ENCODE measurements around the gene ST6GAL2. TPM values are rescaled to one million over a fixed set of nuclear protein-coding genes. Genes with fewer than 3 reads are reported as not detected.

The ST6GAL2 gene, protein sequence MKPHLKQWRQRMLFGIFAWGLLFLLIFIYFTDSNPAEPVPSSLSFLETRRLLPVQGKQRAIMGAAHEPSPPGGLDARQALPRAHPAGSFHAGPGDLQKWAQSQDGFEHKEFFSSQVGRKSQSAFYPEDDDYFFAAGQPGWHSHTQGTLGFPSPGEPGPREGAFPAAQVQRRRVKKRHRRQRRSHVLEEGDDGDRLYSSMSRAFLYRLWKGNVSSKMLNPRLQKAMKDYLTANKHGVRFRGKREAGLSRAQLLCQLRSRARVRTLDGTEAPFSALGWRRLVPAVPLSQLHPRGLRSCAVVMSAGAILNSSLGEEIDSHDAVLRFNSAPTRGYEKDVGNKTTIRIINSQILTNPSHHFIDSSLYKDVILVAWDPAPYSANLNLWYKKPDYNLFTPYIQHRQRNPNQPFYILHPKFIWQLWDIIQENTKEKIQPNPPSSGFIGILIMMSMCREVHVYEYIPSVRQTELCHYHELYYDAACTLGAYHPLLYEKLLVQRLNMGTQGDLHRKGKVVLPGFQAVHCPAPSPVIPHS
- 13.7 TPM for polyA plus RNA-seq (2013)

DNA sequence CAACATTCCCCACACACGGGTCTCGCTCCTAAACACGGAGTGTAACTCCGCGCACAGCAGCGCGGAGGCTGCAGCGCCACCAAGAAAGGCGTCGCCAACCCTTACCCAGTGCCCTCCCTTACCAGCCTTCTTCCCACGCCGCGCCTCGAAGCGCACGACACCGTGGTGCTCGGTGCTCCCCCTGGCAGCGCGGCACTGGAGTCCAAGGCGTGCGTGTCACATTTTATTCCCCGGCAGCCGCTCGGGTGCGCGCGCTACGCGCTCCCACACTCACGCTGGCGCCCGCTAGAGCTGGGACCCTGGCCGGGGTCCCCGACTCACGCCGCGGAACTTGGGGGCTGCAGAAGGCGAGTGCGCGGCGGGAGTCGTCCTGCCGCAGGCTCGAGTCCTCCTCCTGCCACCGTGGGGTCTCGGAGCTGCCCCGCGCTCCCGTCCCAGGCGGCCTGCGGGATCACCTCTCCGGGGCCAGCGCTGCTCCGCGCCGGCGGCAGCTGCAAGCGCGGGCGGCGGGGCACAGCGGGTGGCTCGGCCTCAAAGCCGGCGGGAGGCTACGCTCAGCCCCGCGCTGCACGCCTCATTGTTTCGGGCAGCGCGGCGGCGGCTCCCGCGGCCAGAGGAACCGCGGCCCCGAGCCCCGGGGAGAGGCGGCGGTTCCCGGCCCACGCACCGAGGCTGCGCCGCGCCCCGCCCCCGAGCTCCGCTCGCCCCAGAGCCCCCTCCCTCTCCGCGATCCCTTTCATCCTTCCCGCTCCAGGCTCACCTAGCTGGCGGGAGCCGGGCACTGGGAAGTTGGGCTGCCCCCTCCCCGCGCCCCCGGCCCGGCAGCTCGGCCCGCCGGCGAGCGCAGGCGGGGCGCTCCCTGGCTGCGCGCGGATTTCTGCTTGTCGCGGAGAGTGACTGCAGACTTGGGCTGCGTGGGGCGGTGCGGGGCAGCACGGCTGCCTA, at the start of gene ST6GAL2:
Gene ST6GAL2, minus strand, starts transcription at position 197 of the 945 bp plus-strand sequence. CDS start 42,190 bp downstream, outside the sequence.
- Histone ChIP-seq H3K9me3 (ENCODE audit: control extremely low read depth in 1 of 5, control insufficient read depth in 4 of 5, insufficient read depth in 2 of 5, low read depth in 1 of 5, low read length in 4 of 5) (no peaks in the 10 kb centered on the region), H3K36me3 (ENCODE audit: control insufficient read depth in 4 of 4, insufficient read depth in 4 of 4, low read length in 3 of 4) (no peaks in the 10 kb centered on the region), H3K27ac (ENCODE audit: insufficient read depth in 1 of 2, low read depth in 1 of 2, low read length in 2 of 2, poor library complexity in 1 of 2, severe bottlenecking in 2 of 2) (peak within 1 kb of the TSS in 1 of 2 experiments; percentile 36), H3K4me1 (ENCODE audit: control extremely low read depth in 1 of 4, control insufficient read depth in 4 of 4, insufficient read depth in 4 of 4, low read length in 3 of 4) (peaks cover 2 to 50% (median 31%) of the 10 kb centered on the region in 4 experiments), H3K27me3 (replicated peaks in 2 of 5; ENCODE audit: control insufficient read depth in 4 of 5, insufficient read depth in 5 of 5, low read length in 4 of 5) (peaks cover 0 to 24% (median 4%) of the 10 kb centered on the region in 5 experiments), H3K4me3 (ENCODE audit: control insufficient read depth in 1 of 7, extremely low read depth in 1 of 7, insufficient read depth in 4 of 7, low read depth in 2 of 7, low read length in 6 of 7) (peak within 1 kb of the TSS in 6 of 7 experiments; percentile 49 to 90 (median 79))
- POLR2A ChIA-PET: interaction anchor here (1.2 kb wide), 1 partner anchor 11 kb away, joined by 3 read pairs; no protein-coding TSS in a partner anchor
- CTCF ChIA-PET: interaction anchor here (0.7 to 1.3 kb wide), 2 partner anchors 12 kb away, joined by 4 to 5 read pairs; no protein-coding TSS in a partner anchor
- DNase-seq: peak; percentile 78 to 92 (median 81)
- WGBS (ENCODE audit: insufficient coverage): 0% methylated on average over 88 of the region's 118 CpGs

DNA sequence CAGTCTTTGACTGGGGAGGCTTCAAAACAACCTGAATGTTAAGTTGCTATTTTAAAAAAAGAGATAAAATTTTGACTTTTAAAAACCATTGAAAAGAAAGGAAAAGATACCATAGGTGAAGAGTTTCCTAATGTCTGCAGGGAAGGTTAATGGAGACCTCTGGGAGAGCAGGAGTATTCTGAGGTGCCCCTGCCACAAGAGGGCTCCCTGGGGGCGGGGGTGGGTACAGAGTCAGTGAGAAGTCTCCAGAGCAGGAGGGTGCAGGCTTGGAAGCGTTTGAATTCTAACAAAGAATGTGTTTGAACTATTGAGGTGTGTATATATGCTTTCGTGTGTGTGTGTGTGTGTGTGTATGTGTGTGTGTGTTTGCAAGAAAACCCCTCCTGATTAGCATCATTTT, 46.7 kb upstream of the ST6GAL2 start:
- Histone ChIP-seq H3K27me3 (replicated peaks in 2 of 5; ENCODE audit: control insufficient read depth in 4 of 5, insufficient read depth in 5 of 5, low read length in 4 of 5) (no peaks in the 10 kb centered on the region), H3K4me3 (ENCODE audit: control insufficient read depth in 1 of 7, extremely low read depth in 1 of 7, insufficient read depth in 4 of 7, low read depth in 2 of 7, low read length in 6 of 7) (no peak overlapping the region), H3K4me1 (ENCODE audit: control extremely low read depth in 1 of 4, control insufficient read depth in 4 of 4, insufficient read depth in 4 of 4, low read length in 3 of 4) (no peaks in the 10 kb centered on the region), H3K36me3 (ENCODE audit: control insufficient read depth in 4 of 4, insufficient read depth in 4 of 4, low read length in 3 of 4) (no peaks in the 10 kb centered on the region), H3K9me3 (ENCODE audit: control extremely low read depth in 1 of 5, control insufficient read depth in 4 of 5, insufficient read depth in 2 of 5, low read depth in 1 of 5, low read length in 4 of 5) (peaks cover 0 to 5% (median 0%) of the 10 kb centered on the region in 5 experiments), H3K27ac (ENCODE audit: insufficient read depth in 1 of 2, low read depth in 1 of 2, low read length in 2 of 2, poor library complexity in 1 of 2, severe bottlenecking in 2 of 2) (no peak overlapping the region)
- ChIA-PET CTCF (no interaction called here), POLR2A (no interaction called here)
- WGBS (ENCODE audit: insufficient coverage): 90% methylated on average over 1 of the region's 3 CpGs
- DNase-seq: no peak

DNA sequence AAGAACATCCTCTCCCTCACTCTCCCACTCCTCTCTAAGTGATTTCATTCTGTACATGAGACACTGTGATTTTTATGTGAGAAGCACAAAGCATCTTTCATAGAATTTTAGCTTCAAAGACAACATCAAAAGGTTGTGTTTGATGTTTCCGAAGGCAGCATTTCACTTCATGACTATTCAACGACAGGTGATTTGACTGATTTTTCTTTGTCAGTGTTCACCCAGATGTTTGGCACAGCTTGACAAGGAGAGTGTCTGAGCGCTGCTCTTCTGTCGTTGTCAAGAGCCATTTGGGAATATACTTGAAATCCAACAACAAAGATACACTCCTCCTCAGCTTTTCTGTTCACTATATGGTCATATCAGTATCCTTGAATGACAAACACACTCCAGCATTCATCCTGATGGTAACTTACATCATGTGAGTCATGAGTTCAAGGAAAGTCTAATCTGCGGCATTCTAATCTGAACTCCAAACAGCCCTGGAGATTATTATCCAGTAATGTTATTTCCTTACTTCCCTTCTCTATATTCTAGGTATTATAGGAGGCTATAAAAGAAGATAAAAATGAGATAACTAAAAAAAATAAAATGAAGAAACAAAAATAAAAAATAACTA, 45.9 kb upstream of the ST6GAL2 start:
- WGBS (ENCODE audit: insufficient coverage): 93% methylated on average over 3 of the region's 5 CpGs
- ChIA-PET POLR2A (no interaction called here), CTCF (interaction anchor here (1.0 kb wide), 1 partner anchor 9 kb away, joined by 3 read pairs; no protein-coding TSS in a partner anchor)
- Histone ChIP-seq H3K9me3 (ENCODE audit: control extremely low read depth in 1 of 5, control insufficient read depth in 4 of 5, insufficient read depth in 2 of 5, low read depth in 1 of 5, low read length in 4 of 5) (peaks cover 0 to 7% (median 0%) of the 10 kb centered on the region in 5 experiments), H3K36me3 (ENCODE audit: control insufficient read depth in 4 of 4, insufficient read depth in 4 of 4, low read length in 3 of 4) (no peaks in the 10 kb centered on the region), H3K27me3 (replicated peaks in 2 of 5; ENCODE audit: control insufficient read depth in 4 of 5, insufficient read depth in 5 of 5, low read length in 4 of 5) (no peaks in the 10 kb centered on the region), H3K4me3 (ENCODE audit: control insufficient read depth in 1 of 7, extremely low read depth in 1 of 7, insufficient read depth in 4 of 7, low read depth in 2 of 7, low read length in 6 of 7) (no peak overlapping the region), H3K4me1 (ENCODE audit: control extremely low read depth in 1 of 4, control insufficient read depth in 4 of 4, insufficient read depth in 4 of 4, low read length in 3 of 4) (no peaks in the 10 kb centered on the region), H3K27ac (ENCODE audit: insufficient read depth in 1 of 2, low read depth in 1 of 2, low read length in 2 of 2, poor library complexity in 1 of 2, severe bottlenecking in 2 of 2) (no peak overlapping the region)
- no peak for DNase-seq

DNA sequence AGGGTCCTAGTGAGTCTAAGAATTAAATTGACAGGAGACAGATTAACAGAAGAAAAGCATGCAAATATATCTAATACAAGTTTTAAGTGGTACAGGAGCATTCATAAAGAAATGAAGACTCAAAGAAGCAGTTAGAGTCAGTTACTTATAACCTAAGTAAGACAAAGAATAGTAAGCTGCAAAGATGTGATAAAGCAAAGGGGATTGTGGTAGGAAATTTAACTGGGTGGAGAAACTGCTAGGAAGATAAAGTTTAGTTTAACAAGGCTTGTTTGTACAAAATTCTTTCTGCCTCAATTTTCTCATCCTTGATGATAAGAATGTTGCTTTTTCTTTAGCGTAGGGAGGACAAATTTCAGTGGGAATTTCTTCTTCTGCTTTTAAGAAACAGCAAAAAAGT, 35.5 kb upstream of the ST6GAL2 start:
- no peaks in the 10 kb centered on the region for H3K36me3 ChIP-seq (ENCODE audit: control insufficient read depth in 4 of 4, insufficient read depth in 4 of 4, low read length in 3 of 4)
- peaks cover 0 to 3% (median 0%) of the 10 kb centered on the region in 5 experiments for H3K9me3 ChIP-seq (ENCODE audit: control extremely low read depth in 1 of 5, control insufficient read depth in 4 of 5, insufficient read depth in 2 of 5, low read depth in 1 of 5, low read length in 4 of 5)
- H3K4me3 ChIP-seq (ENCODE audit: control insufficient read depth in 1 of 7, extremely low read depth in 1 of 7, insufficient read depth in 4 of 7, low read depth in 2 of 7, low read length in 6 of 7): no peak overlapping the region
- WGBS (ENCODE audit: insufficient coverage): no CpG with 5 or more reads among the region's 1 CpG
- H3K4me1 ChIP-seq (ENCODE audit: control extremely low read depth in 1 of 4, control insufficient read depth in 4 of 4, insufficient read depth in 4 of 4, low read length in 3 of 4): no peaks in the 10 kb centered on the region
- peak in 2 of 3 donors; percentile 20 to 56 for DNase-seq
- H3K27me3 ChIP-seq (replicated peaks in 2 of 5; ENCODE audit: control insufficient read depth in 4 of 5, insufficient read depth in 5 of 5, low read length in 4 of 5): no peaks in the 10 kb centered on the region
- no peak overlapping the region for H3K27ac ChIP-seq (ENCODE audit: insufficient read depth in 1 of 2, low read depth in 1 of 2, low read length in 2 of 2, poor library complexity in 1 of 2, severe bottlenecking in 2 of 2)
- ChIA-PET POLR2A (no interaction called here), CTCF (no interaction called here)

DNA sequence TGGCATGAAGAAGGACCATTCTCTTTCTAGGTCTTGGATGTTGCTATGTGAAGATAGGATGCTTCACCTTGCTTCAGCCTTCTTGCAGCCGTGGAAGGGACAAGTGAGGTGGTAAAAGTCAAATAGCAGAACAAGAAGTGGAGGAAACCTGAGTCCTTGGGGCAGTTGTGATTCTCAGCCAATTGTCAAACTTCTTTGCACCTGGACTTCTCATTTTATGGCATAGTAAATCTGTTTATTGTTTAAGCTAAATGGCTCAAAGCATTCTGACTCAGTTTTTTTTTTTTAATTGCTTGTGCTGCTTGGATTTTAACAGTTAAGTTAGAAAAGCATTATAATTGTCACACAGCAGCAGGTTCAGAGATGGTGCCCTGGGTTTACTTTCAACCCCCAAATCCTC, 33.0 kb upstream of the ST6GAL2 start:
- no peaks in the 10 kb centered on the region for H3K36me3 ChIP-seq (ENCODE audit: control insufficient read depth in 4 of 4, insufficient read depth in 4 of 4, low read length in 3 of 4)
- DNase-seq: no peak
- peaks cover 0 to 2% (median 0%) of the 10 kb centered on the region in 5 experiments for H3K9me3 ChIP-seq (ENCODE audit: control extremely low read depth in 1 of 5, control insufficient read depth in 4 of 5, insufficient read depth in 2 of 5, low read depth in 1 of 5, low read length in 4 of 5)
- POLR2A ChIA-PET: no interaction called here
- H3K27me3 ChIP-seq (replicated peaks in 2 of 5; ENCODE audit: control insufficient read depth in 4 of 5, insufficient read depth in 5 of 5, low read length in 4 of 5): no peaks in the 10 kb centered on the region
- WGBS (ENCODE audit: insufficient coverage): no CpG with 5 or more reads among the region's 1 CpG
- H3K4me1 ChIP-seq (ENCODE audit: control extremely low read depth in 1 of 4, control insufficient read depth in 4 of 4, insufficient read depth in 4 of 4, low read length in 3 of 4): no peaks in the 10 kb centered on the region
- CTCF ChIA-PET: no interaction called here
- H3K27ac ChIP-seq (ENCODE audit: insufficient read depth in 1 of 2, low read depth in 1 of 2, low read length in 2 of 2, poor library complexity in 1 of 2, severe bottlenecking in 2 of 2): no peak overlapping the region
- H3K4me3 ChIP-seq (ENCODE audit: control insufficient read depth in 1 of 7, extremely low read depth in 1 of 7, insufficient read depth in 4 of 7, low read depth in 2 of 7, low read length in 6 of 7): no peak overlapping the region

DNA sequence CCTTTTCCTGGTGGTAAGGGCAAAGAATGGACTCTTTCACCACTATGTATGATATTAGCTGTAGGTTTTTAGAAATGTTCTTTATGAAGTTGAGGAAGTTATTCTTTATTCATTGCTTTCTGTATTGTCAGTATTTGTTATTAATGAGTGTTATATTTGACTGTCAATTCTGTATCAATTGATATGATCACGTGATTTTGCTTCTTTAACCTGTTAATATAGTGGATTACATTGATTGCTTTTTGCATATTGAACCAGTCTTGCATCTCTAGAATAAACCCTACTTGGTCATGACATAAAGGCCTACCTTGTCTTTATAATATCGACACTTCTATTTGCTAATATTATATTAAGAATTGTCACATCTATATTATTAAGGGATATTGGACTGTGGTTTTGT, 18.3 kb upstream of the ST6GAL2 start:
- ChIA-PET CTCF (no interaction called here), POLR2A (no interaction called here)
- Histone ChIP-seq H3K36me3 (ENCODE audit: control insufficient read depth in 4 of 4, insufficient read depth in 4 of 4, low read length in 3 of 4) (no peaks in the 10 kb centered on the region), H3K4me3 (ENCODE audit: control insufficient read depth in 1 of 7, extremely low read depth in 1 of 7, insufficient read depth in 4 of 7, low read depth in 2 of 7, low read length in 6 of 7) (no peak overlapping the region), H3K4me1 (ENCODE audit: control extremely low read depth in 1 of 4, control insufficient read depth in 4 of 4, insufficient read depth in 4 of 4, low read length in 3 of 4) (peaks cover 0 to 8% (median 2%) of the 10 kb centered on the region in 4 experiments), H3K27ac (ENCODE audit: insufficient read depth in 1 of 2, low read depth in 1 of 2, low read length in 2 of 2, poor library complexity in 1 of 2, severe bottlenecking in 2 of 2) (no peak overlapping the region), H3K27me3 (replicated peaks in 2 of 5; ENCODE audit: control insufficient read depth in 4 of 5, insufficient read depth in 5 of 5, low read length in 4 of 5) (peaks cover 0 to 4% (median 0%) of the 10 kb centered on the region in 5 experiments), H3K9me3 (ENCODE audit: control extremely low read depth in 1 of 5, control insufficient read depth in 4 of 5, insufficient read depth in 2 of 5, low read depth in 1 of 5, low read length in 4 of 5) (peaks cover 0 to 3% (median 0%) of the 10 kb centered on the region in 5 experiments)
- no CpG with 5 or more reads among the region's 2 CpGs for WGBS (ENCODE audit: insufficient coverage)
- no peak for DNase-seq
